ENCODE results near the gene DCAF17. TPM values are rescaled to one million over a fixed set of nuclear protein-coding genes. Genes with fewer than 3 reads are reported as not detected.

DCAF17 gene
- total RNA-seq, 4 donors from 2014 or later: 8.3 to 18.1 (median 13.0) TPM

DNA sequence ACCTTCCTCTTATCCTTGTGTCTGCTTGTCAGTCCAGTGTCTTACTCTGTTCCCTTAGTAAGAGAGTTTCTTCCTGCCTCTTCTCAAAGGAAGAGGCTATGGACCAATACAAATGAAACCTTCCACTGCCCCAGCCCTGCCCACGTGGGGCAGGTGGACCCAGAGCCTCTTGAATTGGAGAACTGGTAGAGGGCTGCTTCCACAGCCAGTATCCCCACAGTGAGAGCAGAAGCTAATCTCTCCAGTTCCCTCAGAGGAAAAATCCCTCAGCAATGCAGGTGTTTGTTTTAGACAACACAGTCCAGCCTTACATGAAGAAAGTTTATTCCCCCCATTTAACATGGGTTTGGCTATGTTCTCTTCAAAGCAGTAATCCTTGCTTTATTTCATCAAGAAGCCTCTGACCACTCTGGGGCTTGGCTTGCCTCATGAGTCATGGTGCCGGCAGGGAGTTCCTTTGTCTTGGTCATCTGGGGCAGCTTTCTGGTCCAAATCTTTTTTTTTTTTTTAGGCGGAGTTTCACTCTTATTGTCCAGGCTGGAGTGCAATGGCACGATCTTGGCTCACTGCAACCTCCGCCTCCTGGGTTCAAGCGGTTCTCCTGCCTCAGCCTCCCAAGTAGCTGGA, 81.8 kb downstream of the DCAF17 start:
- Histone ChIP-seq H3K27me3 (peaks cover 0 to 9% (median 0%) of the 10 kb centered on the region in 4 donors), H3K4me3 (no peak overlapping the region), H3K36me3 (no peaks in the 10 kb centered on the region), H3K4me1 (peaks cover 0 to 10% (median 0%) of the 10 kb centered on the region in 3 donors), H3K27ac (no peak overlapping the region), H3K9me3 (no peaks in the 10 kb centered on the region)
- 38 to 65% methylated on average over 4 to 6 of the region's 6 CpGs for WGBS, 2 donors
- no peak for DNase-seq
- intact Hi-C loops (cut with DNase I): no loop called here
- no peak for TF ChIP-seq POLR2A (IDR thresholded peaks at IDR 0.05)
- TF ChIP-seq, protein P1, sequence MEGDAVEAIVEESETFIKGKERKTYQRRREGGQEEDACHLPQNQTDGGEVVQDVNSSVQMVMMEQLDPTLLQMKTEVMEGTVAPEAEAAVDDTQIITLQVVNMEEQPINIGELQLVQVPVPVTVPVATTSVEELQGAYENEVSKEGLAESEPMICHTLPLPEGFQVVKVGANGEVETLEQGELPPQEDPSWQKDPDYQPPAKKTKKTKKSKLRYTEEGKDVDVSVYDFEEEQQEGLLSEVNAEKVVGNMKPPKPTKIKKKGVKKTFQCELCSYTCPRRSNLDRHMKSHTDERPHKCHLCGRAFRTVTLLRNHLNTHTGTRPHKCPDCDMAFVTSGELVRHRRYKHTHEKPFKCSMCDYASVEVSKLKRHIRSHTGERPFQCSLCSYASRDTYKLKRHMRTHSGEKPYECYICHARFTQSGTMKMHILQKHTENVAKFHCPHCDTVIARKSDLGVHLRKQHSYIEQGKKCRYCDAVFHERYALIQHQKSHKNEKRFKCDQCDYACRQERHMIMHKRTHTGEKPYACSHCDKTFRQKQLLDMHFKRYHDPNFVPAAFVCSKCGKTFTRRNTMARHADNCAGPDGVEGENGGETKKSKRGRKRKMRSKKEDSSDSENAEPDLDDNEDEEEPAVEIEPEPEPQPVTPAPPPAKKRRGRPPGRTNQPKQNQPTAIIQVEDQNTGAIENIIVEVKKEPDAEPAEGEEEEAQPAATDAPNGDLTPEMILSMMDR (IDR thresholded peaks at IDR 0.05): no peak

DNA sequence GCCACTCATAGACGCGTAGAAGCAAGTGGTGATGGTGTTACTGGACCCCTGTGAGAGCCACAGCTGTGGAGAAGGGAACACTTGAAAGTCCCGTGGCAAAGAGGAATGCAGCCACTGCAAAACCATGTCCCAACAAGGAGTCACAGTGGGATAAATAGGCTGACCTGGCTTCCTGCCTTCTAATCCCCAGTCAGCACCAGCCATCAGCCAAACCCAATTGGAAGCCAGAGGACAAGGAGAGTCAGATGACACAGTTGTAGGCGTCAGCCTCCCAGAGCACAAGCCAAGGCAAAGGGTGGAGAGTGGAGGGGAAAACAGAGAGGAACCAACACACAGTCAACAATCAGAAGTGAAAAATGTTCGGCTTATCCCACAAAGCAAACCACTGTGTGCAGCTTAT, 82.8 kb downstream of the DCAF17 start:
- DNase-seq: no peak
- peaks cover 0 to 17% (median 2%) of the 10 kb centered on the region in 3 donors for H3K4me1 ChIP-seq
- peaks cover 0 to 11% (median 0%) of the 10 kb centered on the region in 4 donors for H3K27me3 ChIP-seq
- H3K27ac ChIP-seq: no peak overlapping the region
- TF ChIP-seq POLR2A (IDR thresholded peaks at IDR 0.05): no peak
- TF ChIP-seq, protein P1 (IDR thresholded peaks at IDR 0.05): no peak
- H3K36me3 ChIP-seq: no peaks in the 10 kb centered on the region
- no peaks in the 10 kb centered on the region for H3K9me3 ChIP-seq
- WGBS, 2 donors: 85 to 87% methylated on average over 5 of the region's 5 CpGs
- intact Hi-C loops (cut with DNase I): no loop called here
- no peak overlapping the region for H3K4me3 ChIP-seq

DNA sequence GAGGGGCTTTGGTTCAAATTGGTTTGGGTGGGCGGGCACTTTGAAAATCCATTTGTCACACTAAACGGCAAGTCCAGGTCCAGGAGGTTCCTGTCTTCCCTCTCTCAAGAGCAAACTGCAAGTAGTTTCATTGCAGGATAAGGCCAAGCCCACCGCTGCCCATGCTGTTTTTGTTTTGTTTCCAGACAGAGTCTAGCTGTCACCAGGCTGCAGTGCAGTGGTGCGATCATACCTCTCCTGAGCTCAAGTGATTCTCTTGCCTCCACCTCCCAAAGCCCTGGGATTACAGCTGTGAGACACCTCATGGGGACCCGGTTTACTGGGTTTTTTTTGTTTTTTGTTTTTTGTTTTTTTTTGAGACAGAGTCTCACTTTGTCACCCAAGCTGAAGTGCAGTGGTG, 86.4 kb downstream of the DCAF17 start:
- Histone ChIP-seq H3K4me1 (peaks cover 0 to 54% (median 14%) of the 10 kb centered on the region in 3 donors), H3K9me3 (no peaks in the 10 kb centered on the region), H3K27me3 (peaks cover 0 to 28% (median 0%) of the 10 kb centered on the region in 4 donors), H3K36me3 (no peaks in the 10 kb centered on the region), H3K4me3 (no peak overlapping the region), H3K27ac (no peak overlapping the region)
- TF ChIP-seq, protein P1 (IDR thresholded peaks at IDR 0.05): no peak
- no peak for TF ChIP-seq POLR2A (IDR thresholded peaks at IDR 0.05)
- intact Hi-C loops (cut with DNase I): no loop called here
- DNase-seq: no peak
- WGBS, 2 donors: 83 to 99% methylated on average over 5 of the region's 5 CpGs

DNA sequence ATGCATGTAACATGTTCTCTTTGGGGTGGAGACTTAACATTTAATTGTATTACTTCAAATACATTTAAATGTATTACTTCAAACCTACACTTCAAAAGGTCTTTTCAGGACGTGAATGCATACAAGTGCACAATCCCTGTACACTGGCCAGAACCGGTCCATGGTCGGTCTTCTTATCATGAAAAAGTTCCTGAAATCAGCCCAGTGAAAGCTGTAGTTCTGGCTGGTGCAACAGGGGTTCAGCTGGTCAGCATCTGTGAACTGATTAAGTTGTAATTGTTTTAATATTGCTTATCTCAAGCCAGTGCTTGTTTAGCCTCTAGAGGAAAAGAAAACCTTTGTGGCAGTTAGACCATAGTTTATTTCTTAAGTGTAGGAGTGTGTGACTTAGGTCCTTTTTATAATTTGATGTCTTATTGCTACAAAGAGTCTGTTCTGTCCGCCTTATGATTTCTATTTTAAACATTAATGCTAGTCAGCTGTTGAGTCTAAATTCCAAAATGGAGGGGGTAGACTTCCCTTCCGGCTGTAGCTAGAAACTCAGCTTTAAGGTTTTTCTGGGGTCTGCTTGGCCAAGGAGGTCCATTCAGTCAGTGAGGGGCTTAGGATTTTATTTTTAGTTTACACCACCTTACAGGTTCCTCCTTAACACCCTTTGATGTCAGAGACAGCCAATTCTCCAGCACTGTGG, 87.5 kb downstream of the DCAF17 start:
- WGBS, 2 donors: 82 to 85% methylated on average over 5 of the region's 5 CpGs
- Histone ChIP-seq H3K4me1 (peaks cover 0 to 52% (median 14%) of the 10 kb centered on the region in 3 donors), H3K27me3 (peaks cover 0 to 28% (median 0%) of the 10 kb centered on the region in 4 donors), H3K36me3 (no peaks in the 10 kb centered on the region), H3K27ac (peak overlapping the region; percentile 86 to 95 (median 90)), H3K4me3 (peak overlapping the region; percentile 67 to 82 (median 75)), H3K9me3 (no peaks in the 10 kb centered on the region)
- intact Hi-C loops (cut with DNase I): no loop called here
- no peak for DNase-seq
- TF ChIP-seq, protein P1 (IDR thresholded peaks at IDR 0.05): no peak
- TF ChIP-seq POLR2A (IDR thresholded peaks at IDR 0.05): no peak
